Measurements from ENCODE around the gene PLA2G6. TPM values are rescaled to one million over a fixed set of nuclear protein-coding genes. Genes with fewer than 3 reads are reported as not detected.
"Not testable (repeated sequence)": the region's sequence is repeated elsewhere in the genome, so short reads cannot be mapped to it uniquely, and the experiment has no call there.

Gene PLA2G6
- total and polyA plus RNA-seq, 2 of the 8 experiments (the other 6 are each of a cell fraction or from before 2014, with no cell fraction given), result 13.2 to 21.0 TPM

DNA sequence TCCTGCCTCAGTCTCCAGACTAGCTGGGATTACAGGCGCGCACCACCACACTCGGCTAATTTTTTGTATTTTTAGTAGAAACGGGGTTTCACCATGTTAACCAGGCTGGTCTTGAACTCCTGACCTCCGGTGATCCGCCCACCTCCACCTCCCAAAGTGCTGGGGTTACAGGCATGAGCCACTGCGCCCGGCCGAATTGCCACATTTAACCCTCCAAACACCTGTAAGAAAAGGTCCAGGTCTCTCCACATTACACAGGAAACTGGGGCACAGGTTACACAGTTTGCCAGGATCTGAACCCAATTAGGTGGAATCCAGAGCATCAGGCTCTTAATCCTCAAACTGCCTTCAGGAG, 4.1 kb downstream of the PLA2G6 start:
- not testable (repeated sequence) for H4K91ac ChIP-seq (replicated peaks; ENCODE audit: insufficient read length, low read length); H2BK120ac ChIP-seq (replicated peaks; ENCODE audit: low read depth, low read length); H4K20me1 ChIP-seq (replicated peaks in 1 of 2; ENCODE audit: control insufficient read depth in 1 of 2, insufficient read depth in 2 of 2, low read length in 2 of 2); H3K79me1 ChIP-seq (ENCODE audit: low read depth, low read length); H4K8ac ChIP-seq (ENCODE audit: extremely low read depth, insufficient read depth, low read length); H3K79me2 ChIP-seq (ENCODE audit: control insufficient read depth in 1 of 2, insufficient read depth in 2 of 2, low read length in 2 of 2); H2BK15ac ChIP-seq (ENCODE audit: low read length); FAIRE-seq; H3K4ac ChIP-seq (replicated peaks; ENCODE audit: insufficient read length, low read depth, low read length); H3K18ac ChIP-seq (ENCODE audit: extremely low read depth, low read length); H3K56ac ChIP-seq (replicated peaks; ENCODE audit: insufficient read length, low read depth, low read length); H3K14ac ChIP-seq (ENCODE audit: insufficient read length); H3K27me3 ChIP-seq (replicated peaks in 1 of 4; ENCODE audit: control insufficient read depth in 3 of 4, extremely low read depth in 1 of 4, insufficient read depth in 3 of 4, low read length in 3 of 4); H3K36me3 ChIP-seq (ENCODE audit: control insufficient read depth in 2 of 4, insufficient read depth in 4 of 4, low read length in 3 of 4); H3K4me3 ChIP-seq (ENCODE audit: extremely low read depth in 1 of 4, insufficient read depth in 2 of 4, low read depth in 3 of 4, low read length in 4 of 4); DNase-seq (ENCODE audit: low read depth in 1 of 2, low spot score in 2 of 2); H3K23ac ChIP-seq (ENCODE audit: insufficient read length); H3K9ac ChIP-seq (replicated peaks in 1 of 4; ENCODE audit: extremely low read depth in 1 of 4, low read depth in 3 of 4, low read length in 3 of 4); H3K23me2 ChIP-seq (ENCODE audit: low read depth, low read length); H3K27ac ChIP-seq (ENCODE audit: low read depth, low read length); H3K9me3 ChIP-seq (ENCODE audit: insufficient read depth in 2 of 2, low read depth in 1 of 2, low read length in 1 of 2); H2BK5ac ChIP-seq (ENCODE audit: low read depth, low read length); H2AFZ ChIP-seq (ENCODE audit: low read length)
- ChIA-PET CTCF (ENCODE audit: partially characterized antibody) (interaction anchor here (0.6 to 2.2 kb wide), 10 partner anchors 13 to 177 kb away, joined by 3 to 5 read pairs (median 4); partner anchors contain the start of gene PICK1), POLR2A (ENCODE audit: partially characterized antibody) (interaction anchor here (1.2 to 2.0 kb wide), 4 partner anchors 11 to 107 kb away, joined by 3 to 7 read pairs (median 4); no protein-coding TSS in a partner anchor)
- Histone ChIP-seq H4K5ac (ENCODE audit: insufficient read length, low read depth, low read length) (peak overlapping the region; percentile 11), H2BK12ac (ENCODE audit: low read depth, low read length) (0 out of 2 replicates have a peak overlapping the region, but pooled peaks have one; percentile 2), H2AK5ac (ENCODE audit: low read depth, low read length) (0 out of 2 replicates have a peak overlapping the region, but pooled peaks have one; percentile 11), H3K4me1 (replicated peaks in 1 of 4; ENCODE audit: control insufficient read depth in 3 of 4, insufficient read depth in 4 of 4, low read length in 3 of 4) (peaks cover 0 to 16% (median 10%) of the 10 kb centered on the region in 4 experiments; a peak in 6 of 7 replicates), H3K4me2 (ENCODE audit: insufficient read depth in 1 of 2, low read depth in 2 of 2, low read length in 2 of 2) (peak overlapping the region in 1 of 2 experiments; percentile 18; a peak in 1 of 4 replicates), H2BK20ac (ENCODE audit: low read length) (peak overlapping the region; percentile 9; the same call in 1 of the 2 replicates)
- WGBS, 2 experiments (ENCODE audit: extremely low coverage in 1 of 2, insufficient coverage in 1 of 2, insufficient read length in 1 of 2, insufficient replicate concordance in 2 of 2, low coverage in 1 of 2, low lambda C conversion rate in 2 of 2, missing lambda C conversion rate in 1 of 2), result 89% methylated on average over 8 of the region's 9 CpGs; no CpG with 5 or more reads in 1 of the 2 experiments
